Stimulated activated naive B cell treated with anti-CD40 and anti-IgM and Interleukin-4, amounts not matched to agents 10 μg/mL and 1 μg/mL and 100 μg/mL, for 72 hours (primary cell): ENCODE measurements around the gene CPLX4.
A peak's percentile ranks its signal among the peaks of the same experiment; 100 is the strongest.

Source experiments
- ATAC-seq, 2 donors: fragments of 150-1000 bp; cut with Tn5 transposase; replicated peaks; 2 replicates each; pipeline ENCODE4 v1.10.0; 2021; ENCODE audit warnings: moderate library complexity in 1 of 2
- DNase-seq: peaks from one replicate; pipeline ENCODE4 v3.0.0; 2021
- H3K27ac Mint-ChIP-seq: one replicate; pipeline ENCODE4 v1.8.0; 2022; ENCODE audit warnings: mild to moderate bottlenecking, mixed read lengths
- H3K27me3 Mint-ChIP-seq, 2 donors: one replicate each; pipeline ENCODE4 v1.8.0; 2022; ENCODE audit warnings: mixed read lengths in 2 of 2
- H3K36me3 Mint-ChIP-seq, 2 donors: one replicate each; pipeline ENCODE4 v1.8.0; 2022; ENCODE audit warnings: mixed read lengths in 2 of 2, mild to moderate bottlenecking in 1 of 2
- H3K4me1 Mint-ChIP-seq, 2 donors: one replicate each; pipeline ENCODE4 v1.8.0; 2022; ENCODE audit warnings: mixed read lengths in 2 of 2, mild to moderate bottlenecking in 1 of 2
- H3K4me3 Mint-ChIP-seq, 2 donors: one replicate each; pipeline ENCODE4 v1.8.0; 2022; ENCODE audit warnings: mild to moderate bottlenecking in 2 of 2, mixed read lengths in 2 of 2, moderate library complexity in 1 of 2
- H3K9me3 Mint-ChIP-seq, 2 donors: one replicate each; pipeline ENCODE4 v1.8.0; 2022; ENCODE audit warnings: mixed read lengths in 2 of 2, mild to moderate bottlenecking in 1 of 2

Gene CPLX4

GRCh38 chr18:59298871-59299270, 19.6 kb downstream of the CPLX4 start:
- Mint-ChIP-seq H3K9me3 (no peaks in the 10 kb centered on the region), H3K4me3 (no peak overlapping the region), H3K27me3 (peaks cover 19% of the 10 kb centered on the region in 2 donors), H3K36me3 (no peaks in the 10 kb centered on the region), H3K4me1 (no peaks in the 10 kb centered on the region), H3K27ac (no peak overlapping the region)
- ATAC-seq (no peak), DNase-seq (no peak)

GRCh38 chr18:59293317-59293716, 25.1 kb downstream of the CPLX4 start:
- H3K4me1 Mint-ChIP-seq: no peaks in the 10 kb centered on the region
- peaks cover 31 to 33% of the 10 kb centered on the region in 2 donors for H3K27me3 Mint-ChIP-seq
- no peaks in the 10 kb centered on the region for H3K36me3 Mint-ChIP-seq
- no peaks in the 10 kb centered on the region for H3K9me3 Mint-ChIP-seq
- DNase-seq (no peak), ATAC-seq (no peak)
- no peak overlapping the region for H3K27ac Mint-ChIP-seq
- no peak overlapping the region for H3K4me3 Mint-ChIP-seq

GRCh38 chr18:59286341-59286740, 32.1 kb downstream of the CPLX4 start:
- Mint-ChIP-seq H3K4me1 (no peaks in the 10 kb centered on the region), H3K36me3 (no peaks in the 10 kb centered on the region), H3K9me3 (no peaks in the 10 kb centered on the region)

GRCh38 chr18:59282341-59282740, 36.1 kb downstream of the CPLX4 start:
- Mint-ChIP-seq H3K36me3 (no peaks in the 10 kb centered on the region), H3K27ac (no peak overlapping the region), H3K9me3 (peaks cover 0 to 2% of the 10 kb centered on the region in 2 donors), H3K27me3 (peaks cover 47 to 48% of the 10 kb centered on the region in 2 donors), H3K4me1 (no peaks in the 10 kb centered on the region), H3K4me3 (no peak overlapping the region)
- no peak for DNase-seq
- ATAC-seq: no peak

More at GRCh38 chr18:59286341-59286740, 32.1 kb downstream of the CPLX4 start:
- H3K27ac Mint-ChIP-seq: no peak overlapping the region
- no peak overlapping the region for H3K4me3 Mint-ChIP-seq
- ATAC-seq (no peak), DNase-seq (no peak)
- peaks cover 32 to 43% of the 10 kb centered on the region in 2 donors for H3K27me3 Mint-ChIP-seq

GRCh38 chr18:59279722-59280121, 38.7 kb downstream of the CPLX4 start:
- H3K27me3 Mint-ChIP-seq: peaks cover 56 to 57% of the 10 kb centered on the region in 2 donors
- no peak for ATAC-seq

GRCh38 chr18:59279193-59279592, 39.3 kb downstream of the CPLX4 start:
- peaks cover 0 to 2% of the 10 kb centered on the region in 2 donors for H3K9me3 Mint-ChIP-seq
- no peak for DNase-seq
- H3K4me1 Mint-ChIP-seq: no peaks in the 10 kb centered on the region
- no peak for ATAC-seq
- H3K4me3 Mint-ChIP-seq: no peak overlapping the region
- peaks cover 56 to 57% of the 10 kb centered on the region in 2 donors for H3K27me3 Mint-ChIP-seq
- H3K36me3 Mint-ChIP-seq: no peaks in the 10 kb centered on the region
- H3K27ac Mint-ChIP-seq: no peak overlapping the region

More at GRCh38 chr18:59279722-59280121, 38.7 kb downstream of the CPLX4 start:
- Mint-ChIP-seq H3K27ac (no peak overlapping the region), H3K36me3 (no peaks in the 10 kb centered on the region), H3K4me1 (no peaks in the 10 kb centered on the region), H3K4me3 (no peak overlapping the region), H3K9me3 (peaks cover 0 to 2% of the 10 kb centered on the region in 2 donors)
- DNase-seq: no peak

- peaks cover 2 to 4% of the 10 kb centered on the region in 2 donors for H3K4me1 Mint-ChIP-seq
- no peak for DNase-seq
- peaks cover 0 to 2% of the 10 kb centered on the region in 2 donors for H3K9me3 Mint-ChIP-seq
- peaks cover 56 to 57% of the 10 kb centered on the region in 2 donors for H3K27me3 Mint-ChIP-seq
- H3K27ac Mint-ChIP-seq: no peak overlapping the region
- ATAC-seq: no peak
- H3K36me3 Mint-ChIP-seq: peaks cover 0 to 3% of the 10 kb centered on the region in 2 donors
- H3K4me3 Mint-ChIP-seq: no peak overlapping the region
Observed at GRCh38 chr18:59278793-59279192, 39.7 kb downstream of the CPLX4 start.

- no peak overlapping the region for H3K4me3 Mint-ChIP-seq
- no peak for DNase-seq
- ATAC-seq: no peak
- peaks cover 64 to 70% of the 10 kb centered on the region in 2 donors for H3K27me3 Mint-ChIP-seq
- H3K27ac Mint-ChIP-seq: no peak overlapping the region
- peaks cover 0 to 4% of the 10 kb centered on the region in 2 donors for H3K36me3 Mint-ChIP-seq
- peaks cover 9 to 16% of the 10 kb centered on the region in 2 donors for H3K4me1 Mint-ChIP-seq
- peaks cover 0 to 2% of the 10 kb centered on the region in 2 donors for H3K9me3 Mint-ChIP-seq
Observed at GRCh38 chr18:59276047-59276446, 42.4 kb downstream of the CPLX4 start.

GRCh38 chr18:59275406-59275949, 43.0 kb downstream of the CPLX4 start:
- no peak for DNase-seq
- peaks cover 0 to 4% of the 10 kb centered on the region in 2 donors for H3K36me3 Mint-ChIP-seq
- peaks cover 9 to 16% of the 10 kb centered on the region in 2 donors for H3K4me1 Mint-ChIP-seq
- peaks cover 0 to 2% of the 10 kb centered on the region in 2 donors for H3K9me3 Mint-ChIP-seq
- peaks cover 66 to 70% of the 10 kb centered on the region in 2 donors for H3K27me3 Mint-ChIP-seq
- H3K4me3 Mint-ChIP-seq: no peak overlapping the region
- H3K27ac Mint-ChIP-seq: peak overlapping the region; percentile 31
- no peak for ATAC-seq

- ATAC-seq (no peak), DNase-seq (no peak)
- H3K27ac Mint-ChIP-seq: peak overlapping the region; percentile 4
- H3K4me3 Mint-ChIP-seq: no peak overlapping the region
- peaks cover 12 to 20% of the 10 kb centered on the region in 2 donors for H3K4me1 Mint-ChIP-seq
- H3K27me3 Mint-ChIP-seq: peaks cover 67 to 71% of the 10 kb centered on the region in 2 donors
- H3K9me3 Mint-ChIP-seq: no peaks in the 10 kb centered on the region
- H3K36me3 Mint-ChIP-seq: peaks cover 3 to 4% of the 10 kb centered on the region in 2 donors
Observed at GRCh38 chr18:59274533-59274928, 43.9 kb downstream of the CPLX4 start.

- Mint-ChIP-seq H3K9me3 (no peaks in the 10 kb centered on the region), H3K27me3 (peaks cover 70 to 76% of the 10 kb centered on the region in 2 donors), H3K4me3 (peak overlapping the region; percentile 60 to 61), H3K4me1 (peaks cover 14 to 24% of the 10 kb centered on the region in 2 donors), H3K27ac (peak overlapping the region; percentile 15), H3K36me3 (peaks cover 4% of the 10 kb centered on the region in 2 donors)
- ATAC-seq (no peak), DNase-seq (no peak)
Observed at GRCh38 chr18:59273759-59274532, 44.5 kb downstream of the CPLX4 start.

GRCh38 chr18:59272891-59273758, 45.3 kb downstream of the CPLX4 start, which contains the start of gene RAX:
Gene RAX (minus strand): TSS chr18:59273454. CDS start chr18:59273206, 248 bp downstream.
- Mint-ChIP-seq H3K27me3 (peaks cover 75 to 84% of the 10 kb centered on the region in 2 donors), H3K4me3 (peak within 1 kb of the TSS; percentile 60 to 61), H3K27ac (peak within 1 kb of the TSS; percentile 15), H3K4me1 (peaks cover 22 to 32% of the 10 kb centered on the region in 2 donors), H3K36me3 (peaks cover 4% of the 10 kb centered on the region in 2 donors), H3K9me3 (no peaks in the 10 kb centered on the region)
- peak; percentile 52 to 63 for ATAC-seq
- DNase-seq: no peak

- ATAC-seq (peak; percentile 41 to 44), DNase-seq (no peak)
- peaks cover 4% of the 10 kb centered on the region in 2 donors for H3K36me3 Mint-ChIP-seq
- H3K4me3 Mint-ChIP-seq: peak overlapping the region in 1 of 2 donors; percentile 15
- no peak overlapping the region for H3K27ac Mint-ChIP-seq
- H3K4me1 Mint-ChIP-seq: peaks cover 26 to 34% of the 10 kb centered on the region in 2 donors
- peaks cover 78 to 87% of the 10 kb centered on the region in 2 donors for H3K27me3 Mint-ChIP-seq
- H3K9me3 Mint-ChIP-seq: no peaks in the 10 kb centered on the region
Observed at GRCh38 chr18:59272221-59272888, 46.1 kb downstream of the CPLX4 start.
